ENCODE results near the gene HDHD2.

Gene HDHD2

GRCh38 chr18:47062471-47062870, 87.8 kb downstream of the HDHD2 start:
- DNase-seq (ENCODE audit: low read depth, low spot score): no peak

All from activated naive CD8-positive, alpha-beta T cell treated with anti-CD3 and anti-CD28 coated beads, Interleukin-2, amount 50 U/mL, for 16 hours (primary cell).